Body of pancreas (tissue), 4 donors: ENCODE results near the gene WASF3.

ENCODE experiments used
- CTCF ChIP-seq, 7 experiments: fragments of 450-650 bp in 4 of 7; fragments of 200-600 bp in 3 of 7; sonication (generic) in 3 of 7; IDR thresholded peaks; one replicate each; pipeline ENCODE4 v1.5.1; 2016 to 2019; ENCODE audit warnings: antibody characterized with exemption in 7 of 7
- POLR2A ChIP-seq, 3 donors: fragments of 450-650 bp; IDR thresholded peaks; one replicate each; pipeline ENCODE4 v1.6.1; 2016; ENCODE audit warnings: antibody characterized with exemption in 3 of 3, mild to moderate bottlenecking in 2 of 3

GRCh38 chr13:26558987-26559386 lies 1.5 kb downstream of the WASF3 start:
- TF ChIP-seq CTCF (IDR thresholded peaks at IDR 0.05) (no peak), POLR2A (IDR thresholded peaks at IDR 0.05) (no peak)
